Chondrocyte (in vitro differentiated cells): Measurements from ENCODE around the gene SGMS1. TPM values are rescaled to one million over a fixed set of nuclear protein-coding genes. Genes with fewer than 3 reads are reported as not detected.

Experiments
- DNase-seq: peaks from one replicate; pipeline ENCODE4 v3.0.0; 2021; ENCODE audit warnings: mixed read lengths, low spot score
- H3K27ac Mint-ChIP-seq: one replicate; pipeline ENCODE4 v1.8.0; 2021; ENCODE audit warnings: mild to moderate bottlenecking, moderate library complexity, mixed read lengths; ENCODE audit not compliant: unreplicated experiment
- H3K27me3 Mint-ChIP-seq: 2 replicates; pipeline ENCODE4 v1.8.0; 2021; ENCODE audit warnings: low read depth, mixed read lengths
- H3K36me3 Mint-ChIP-seq: 2 replicates; pipeline ENCODE4 v1.8.0; 2021; ENCODE audit warnings: low read depth, mixed read lengths
- H3K4me1 Mint-ChIP-seq: 2 replicates; pipeline ENCODE4 v1.8.0; 2021; ENCODE audit warnings: low read depth, mild to moderate bottlenecking, mixed read lengths
- H3K4me3 Mint-ChIP-seq: one replicate; pipeline ENCODE4 v1.8.0; 2021; ENCODE audit warnings: mild to moderate bottlenecking, moderate library complexity, mixed read lengths; ENCODE audit not compliant: unreplicated experiment
- H3K9me3 Mint-ChIP-seq: 2 replicates; pipeline ENCODE4 v1.8.0; 2021; ENCODE audit warnings: low read depth, mixed read lengths
- CTCF ChIP-seq: fragments of 200-600 bp; sonication (generic); IDR thresholded peaks from 2 replicates; pipeline ENCODE4 v1.5.0; 2021; ENCODE audit warnings: antibody characterized with exemption, mild to moderate bottlenecking, moderate library complexity
- total RNA-seq: library from RNA; stranded (reverse); gene quantifications from 3 replicates; pipeline ENCODE4 v1.2.1, GENCODE V29; 2021

SGMS1 gene
- total RNA-seq, 1 donor from 2014 or later: 27.1 TPM

- Mint-ChIP-seq H3K4me1 (peaks cover 20% of the 10 kb centered on the region), H3K27ac (no peak overlapping the region), H3K27me3 (no peaks in the 10 kb centered on the region), H3K4me3 (no peak overlapping the region), H3K36me3 (peaks cover 2% of the 10 kb centered on the region), H3K9me3 (no peaks in the 10 kb centered on the region)
- no peak for TF ChIP-seq CTCF
- DNase-seq: no peak
Measured at GRCh38 chr10:50515420-50515819, 108.3 kb downstream of the SGMS1 start.

GRCh38 chr10:50514995-50515394 is 108.8 kb downstream of the SGMS1 start:
- Mint-ChIP-seq H3K9me3 (no peaks in the 10 kb centered on the region), H3K27ac (no peak overlapping the region), H3K4me1 (peaks cover 20% of the 10 kb centered on the region), H3K36me3 (peaks cover 2% of the 10 kb centered on the region), H3K27me3 (no peaks in the 10 kb centered on the region), H3K4me3 (no peak overlapping the region)
- DNase-seq: no peak
- no peak for TF ChIP-seq CTCF

GRCh38 chr10:50513956-50514355 is 109.8 kb downstream of the SGMS1 start:
- no peaks in the 10 kb centered on the region for H3K27me3 Mint-ChIP-seq
- TF ChIP-seq CTCF: no peak
- no peak for DNase-seq
- H3K9me3 Mint-ChIP-seq: no peaks in the 10 kb centered on the region
- H3K4me1 Mint-ChIP-seq: peaks cover 26% of the 10 kb centered on the region
- H3K4me3 Mint-ChIP-seq: no peak overlapping the region
- peaks cover 2% of the 10 kb centered on the region for H3K36me3 Mint-ChIP-seq
- peak overlapping the region; percentile 43 for H3K27ac Mint-ChIP-seq

DNA sequence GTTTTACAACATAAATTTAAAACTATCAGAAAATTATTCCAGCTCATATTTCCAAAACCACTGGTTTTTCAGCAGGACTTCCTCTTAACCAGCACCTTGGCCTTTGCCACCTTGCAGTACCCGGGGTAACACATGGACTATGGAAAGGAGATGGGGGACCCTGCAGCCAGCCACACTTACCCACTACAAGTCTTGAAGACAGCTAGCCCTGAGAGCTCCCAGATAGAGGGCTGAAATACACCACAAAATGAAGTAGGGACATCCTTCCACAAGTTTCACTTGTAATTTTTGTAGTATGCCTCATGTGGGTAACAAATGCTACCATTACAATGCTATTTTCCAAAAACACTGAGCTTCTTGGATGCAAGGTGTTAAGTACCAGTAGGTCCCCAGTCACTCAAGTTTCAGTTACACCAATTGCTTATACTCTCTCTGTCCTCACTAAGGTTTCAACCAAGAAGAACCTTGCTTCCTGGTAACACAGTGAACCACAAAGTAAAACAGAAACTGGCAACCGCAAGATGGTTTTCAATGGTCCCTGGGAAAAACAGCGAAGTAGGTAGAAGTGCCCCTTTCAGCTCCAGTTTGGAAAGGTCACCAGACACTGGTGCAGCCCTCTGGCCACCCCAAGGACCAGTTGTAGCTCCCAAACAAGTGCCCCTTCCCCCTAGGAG is 110.9 kb downstream of the SGMS1 start:
- TF ChIP-seq CTCF: no peak
- Mint-ChIP-seq H3K27ac (no peak overlapping the region), H3K27me3 (no peaks in the 10 kb centered on the region), H3K4me1 (peaks cover 25% of the 10 kb centered on the region), H3K4me3 (no peak overlapping the region), H3K9me3 (no peaks in the 10 kb centered on the region), H3K36me3 (peaks cover 2% of the 10 kb centered on the region)
- DNase-seq: no peak

DNA sequence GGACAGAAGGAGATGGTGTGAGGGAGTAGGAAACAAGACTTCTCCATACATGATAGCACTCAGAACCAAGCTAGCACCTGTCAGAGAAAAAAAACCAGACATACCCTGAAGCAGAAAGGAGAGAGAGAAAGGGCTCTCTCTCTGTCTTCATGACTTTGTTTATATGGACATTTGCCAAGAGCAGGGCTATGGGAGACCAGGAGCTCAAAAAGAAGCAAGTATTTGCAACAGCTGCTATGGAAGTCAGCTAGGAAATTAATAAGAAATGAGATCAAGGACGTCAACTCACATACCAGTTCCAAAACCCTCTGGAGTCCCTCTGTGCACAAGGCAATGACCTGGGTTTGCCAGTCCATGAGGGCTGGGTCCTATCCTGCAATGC is 111.6 kb downstream of the SGMS1 start:
- H3K36me3 Mint-ChIP-seq: peaks cover 2% of the 10 kb centered on the region
- no peak for TF ChIP-seq CTCF
- no peaks in the 10 kb centered on the region for H3K27me3 Mint-ChIP-seq
- H3K4me1 Mint-ChIP-seq: peaks cover 19% of the 10 kb centered on the region
- no peak for DNase-seq
- H3K4me3 Mint-ChIP-seq: no peak overlapping the region
- no peak overlapping the region for H3K27ac Mint-ChIP-seq
- no peaks in the 10 kb centered on the region for H3K9me3 Mint-ChIP-seq
